WI38 (cell line): ENCODE results near the gene ATP11B.

Experiments
- H3K4me3 ChIP-seq: 2 replicates; pipeline ENCODE4 v1.5.1; 2011; ENCODE audit warnings: low read depth, mild to moderate bottlenecking, control low read depth, low read length
- CTCF ChIP-seq: IDR thresholded peaks from 2 replicates; pipeline ENCODE4 v1.5.1; 2012; ENCODE audit warnings: low read depth, mild to moderate bottlenecking, control low read depth, low read length

ATP11B gene

DNA sequence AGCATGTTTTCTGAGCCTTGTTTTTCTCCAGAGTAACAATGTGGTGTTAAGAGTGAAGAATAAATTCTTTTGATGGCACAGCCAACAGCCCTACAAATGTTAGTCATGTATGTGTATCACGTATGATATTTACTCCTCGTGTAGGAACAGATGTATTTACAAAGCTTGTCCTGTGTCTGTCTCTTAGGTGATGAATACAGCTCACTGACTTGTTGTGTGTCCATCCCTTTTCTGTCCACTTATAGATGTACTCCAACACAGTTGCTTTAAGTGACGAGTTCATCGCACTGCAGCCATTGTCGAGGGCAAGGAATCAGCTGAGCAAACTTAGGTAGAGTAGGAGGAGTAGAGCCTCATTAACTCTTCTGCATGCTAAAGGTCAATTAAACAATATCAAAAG is 108.9 kb downstream of the ATP11B start:
- no peak for TF ChIP-seq CTCF

GRCh38 chr3:182904164-182904563 is 110.9 kb downstream of the ATP11B start:
- no peak overlapping the region for H3K4me3 ChIP-seq
- TF ChIP-seq CTCF: no peak

More for the DNA sequence above, 108.9 kb downstream of the ATP11B start:
- H3K4me3 ChIP-seq: no peak overlapping the region

DNA sequence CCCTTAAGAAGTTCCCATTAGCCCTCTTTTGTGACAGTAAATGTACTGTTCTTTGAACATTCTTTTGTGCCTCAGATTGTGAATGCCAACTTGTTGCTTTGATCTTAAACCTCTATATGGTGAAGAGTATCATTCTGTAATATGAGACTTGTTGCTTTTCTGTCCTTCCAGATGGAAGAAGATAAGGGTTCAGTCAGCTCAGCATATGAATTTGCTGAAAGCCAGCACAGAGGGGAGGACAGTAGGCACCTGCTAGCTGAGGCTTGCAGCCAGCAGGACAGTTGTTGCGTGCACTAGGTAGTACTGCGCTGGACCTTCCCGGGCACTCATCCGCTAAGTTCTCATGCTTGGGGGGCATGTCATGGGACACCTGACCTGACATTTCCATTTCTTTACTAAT is 112.3 kb downstream of the ATP11B start:
- TF ChIP-seq CTCF: no peak
- no peak overlapping the region for H3K4me3 ChIP-seq

- TF ChIP-seq CTCF: no peak
- no peak overlapping the region for H3K4me3 ChIP-seq
Observed at GRCh38 chr3:182906036-182906435, 112.7 kb downstream of the ATP11B start.

- no peak for TF ChIP-seq CTCF
- H3K4me3 ChIP-seq: no peak overlapping the region
Observed at GRCh38 chr3:182908471-182908870, 115.2 kb downstream of the ATP11B start.

- H3K4me3 ChIP-seq: no peak overlapping the region
- 0 out of 2 replicates have a peak, but pooled peaks have one; percentile 27 for TF ChIP-seq CTCF
Observed at GRCh38 chr3:182909318-182910040, 116.2 kb downstream of the ATP11B start.

- TF ChIP-seq CTCF: no peak
- no peak overlapping the region for H3K4me3 ChIP-seq
Observed at GRCh38 chr3:182910936-182911781, 117.9 kb downstream of the ATP11B start.
